Suppressor macrophage (primary cell): ENCODE data around the gene PKNOX2.
"Not testable (repeated sequence)": the region's sequence is repeated elsewhere in the genome, so short reads cannot be mapped to it uniquely, and the experiment has no call there.

Experiments
- DNase-seq, 4 experiments: peaks; one replicate each; pipeline ENCODE4 v3.0.0-alpha.2; 2020 to 2022

PKNOX2 gene

DNA sequence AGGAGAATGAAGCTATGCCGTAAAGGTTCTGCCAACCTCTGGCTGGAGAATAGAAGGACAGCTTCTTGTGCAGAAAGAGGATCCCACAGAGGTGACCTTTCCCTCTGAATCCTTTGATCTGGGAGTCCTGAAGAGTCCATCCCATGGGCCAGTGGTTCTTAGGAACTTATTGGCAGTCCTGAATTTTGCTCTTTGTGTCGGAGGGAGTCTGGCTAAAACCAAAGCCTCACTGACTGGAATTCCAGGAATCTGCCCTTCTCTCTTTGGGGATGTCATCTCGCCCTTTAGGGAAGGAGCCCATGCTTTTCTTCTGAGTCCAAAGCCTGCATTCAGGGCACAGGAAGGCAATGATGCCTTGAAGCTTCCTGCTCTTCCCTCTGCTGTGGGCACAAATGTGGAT, 45.5 kb downstream of the PKNOX2 start:
- DNase-seq = no peak

GRCh38 chr11:125211191-125211947, 46.8 kb downstream of the PKNOX2 start:
- DNase-seq = no peak

DNA sequence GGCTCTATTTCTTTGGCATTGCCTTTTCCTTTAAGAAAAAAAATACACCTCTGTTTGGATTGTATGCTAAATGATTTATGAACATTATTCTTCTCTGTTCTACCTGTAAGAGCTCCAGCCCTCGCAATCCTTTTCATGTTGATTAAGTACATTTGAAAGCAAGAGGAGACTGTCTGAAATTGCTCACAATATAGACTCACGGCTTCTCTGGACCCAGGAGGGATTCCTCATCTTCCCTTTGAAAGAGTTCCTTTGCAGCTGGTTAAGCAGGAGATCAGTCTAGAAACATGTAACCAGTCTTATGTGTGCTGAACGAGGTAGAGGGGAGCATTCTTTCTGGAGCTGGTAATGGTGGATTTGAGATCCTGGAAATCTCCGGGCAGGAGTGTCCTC, 47.4 kb downstream of the PKNOX2 start:
- no peak for DNase-seq

DNA sequence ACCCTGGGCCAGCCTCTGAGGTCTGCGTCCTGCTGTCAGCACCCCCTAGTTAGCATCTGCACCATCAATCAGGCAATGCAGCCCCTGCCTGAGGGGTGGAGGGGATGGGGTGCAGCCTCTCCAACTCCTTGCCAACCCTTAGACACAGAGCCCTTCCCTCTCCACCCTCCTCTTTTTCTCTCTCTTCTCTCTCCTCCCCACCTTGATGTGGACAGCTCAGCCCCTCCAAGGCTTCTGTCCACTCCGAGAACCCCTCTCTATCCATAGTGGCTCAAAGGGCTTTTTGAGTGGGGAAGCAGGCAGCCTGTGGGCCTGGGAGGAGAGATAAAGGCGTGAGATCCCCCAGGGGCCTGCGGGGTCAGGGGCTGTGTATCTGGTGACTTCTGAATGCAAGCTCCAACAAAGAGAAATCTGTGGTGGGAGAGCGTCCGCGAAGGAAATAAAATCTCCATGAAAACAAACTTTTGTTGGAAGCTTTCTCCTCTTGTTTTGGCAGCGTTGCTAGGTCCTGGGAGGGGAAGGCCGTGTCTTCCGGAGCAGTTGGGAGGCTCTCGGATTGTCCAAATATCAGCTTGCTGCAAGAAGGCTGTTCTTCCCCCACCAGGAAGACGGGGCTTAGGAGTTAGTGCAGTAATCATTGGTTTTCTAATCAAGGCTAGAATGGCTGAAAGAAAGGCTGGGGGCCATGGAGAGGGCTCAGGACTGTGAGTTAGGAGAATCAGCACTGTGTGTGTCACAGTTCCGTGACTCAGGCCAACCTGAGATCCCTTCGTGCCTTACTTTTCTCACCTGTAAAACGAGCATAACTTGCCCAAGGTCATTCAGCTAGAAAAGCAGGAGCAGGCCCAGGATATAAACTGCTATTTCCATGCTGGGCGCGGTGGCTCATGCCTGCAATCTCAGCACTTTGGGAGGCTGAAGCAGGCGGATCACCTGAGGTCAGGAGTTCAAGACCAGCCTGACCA, 50.3 kb downstream of the PKNOX2 start:
- DNase-seq = no peak

DNA sequence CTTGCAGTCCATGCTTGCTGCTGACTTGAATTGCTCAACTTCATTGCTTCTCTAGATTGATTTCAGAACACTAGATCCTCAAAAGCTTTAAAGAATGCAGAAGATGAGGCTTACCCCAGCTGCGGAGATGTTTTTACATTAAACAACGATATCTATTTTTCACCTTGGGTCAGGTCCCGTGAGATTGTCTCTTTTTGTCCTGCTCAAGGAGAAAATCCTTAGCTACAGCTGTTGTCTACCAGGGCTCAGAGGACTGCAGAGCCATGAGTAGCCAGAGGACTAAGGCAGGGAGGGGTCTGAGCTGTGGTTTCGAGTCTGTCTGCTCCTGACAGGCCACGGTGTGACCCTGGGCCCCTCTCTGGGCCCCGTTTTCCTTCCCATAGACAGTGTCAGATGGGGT, 51.4 kb downstream of the PKNOX2 start:
- no peak for DNase-seq

DNA sequence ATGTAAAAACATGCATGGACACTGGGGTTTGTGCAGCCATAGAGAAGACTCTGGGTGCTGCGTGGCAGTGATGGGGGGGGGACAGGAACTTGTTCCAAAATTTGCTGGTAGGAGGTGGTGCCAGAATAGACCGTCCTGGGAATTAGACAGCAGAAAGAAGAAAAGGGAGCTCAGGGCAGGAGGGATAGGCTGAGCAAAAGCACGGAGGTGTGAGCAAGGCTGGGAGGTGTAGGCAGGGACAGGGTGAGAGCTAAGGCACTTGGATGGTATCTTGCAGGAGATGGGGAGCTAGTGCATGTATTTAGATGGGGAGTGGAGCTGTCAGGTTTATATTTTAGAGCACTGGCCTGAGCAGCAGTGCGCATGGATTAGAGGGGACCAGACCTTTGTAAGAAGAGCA, 53.8 kb downstream of the PKNOX2 start:
- DNase-seq = no peak

GRCh38 chr11:125221461-125221860, 56.9 kb downstream of the PKNOX2 start:
- DNase-seq = no peak

DNA sequence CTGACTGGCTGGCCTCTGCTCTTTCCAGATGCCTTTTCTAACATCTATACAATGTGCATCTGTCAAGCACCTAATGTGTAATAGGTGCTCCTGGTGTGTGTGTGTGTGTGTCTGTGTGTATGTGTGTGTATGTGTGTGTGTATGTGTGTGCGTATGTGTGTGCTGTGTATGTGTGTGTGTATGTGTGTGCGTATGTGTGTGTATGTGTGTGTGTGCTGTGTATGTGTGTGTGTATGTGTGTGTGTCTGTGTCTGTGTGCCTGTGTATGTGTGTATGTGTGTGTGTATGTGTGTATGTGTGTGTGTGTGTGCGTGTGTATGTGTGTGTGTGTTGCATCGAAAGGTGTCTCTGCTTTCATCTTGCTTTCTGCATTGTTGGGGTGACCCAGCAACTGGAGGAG, 57.9 kb downstream of the PKNOX2 start:
- no peak for DNase-seq

DNA sequence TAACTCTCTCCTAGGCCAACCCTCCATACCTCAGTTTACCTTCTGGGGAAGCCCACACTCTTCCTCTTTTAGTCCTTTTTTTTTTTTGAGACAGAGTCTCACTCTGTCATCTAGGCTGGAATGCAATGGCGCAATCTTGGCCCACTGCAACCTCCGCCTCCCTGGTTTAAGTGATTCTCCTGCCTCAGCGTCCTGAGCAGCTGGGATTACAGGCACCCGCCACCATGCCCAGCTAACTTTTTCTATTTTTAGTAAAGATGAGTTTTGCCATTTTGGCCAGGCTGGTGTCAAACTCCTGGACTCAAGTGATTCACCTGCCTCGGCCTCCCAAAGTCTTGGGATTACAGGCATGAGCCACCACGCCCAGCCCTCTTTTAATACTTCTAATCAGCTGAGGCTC, 58.6 kb downstream of the PKNOX2 start:
- not testable (repeated sequence) for DNase-seq

DNA sequence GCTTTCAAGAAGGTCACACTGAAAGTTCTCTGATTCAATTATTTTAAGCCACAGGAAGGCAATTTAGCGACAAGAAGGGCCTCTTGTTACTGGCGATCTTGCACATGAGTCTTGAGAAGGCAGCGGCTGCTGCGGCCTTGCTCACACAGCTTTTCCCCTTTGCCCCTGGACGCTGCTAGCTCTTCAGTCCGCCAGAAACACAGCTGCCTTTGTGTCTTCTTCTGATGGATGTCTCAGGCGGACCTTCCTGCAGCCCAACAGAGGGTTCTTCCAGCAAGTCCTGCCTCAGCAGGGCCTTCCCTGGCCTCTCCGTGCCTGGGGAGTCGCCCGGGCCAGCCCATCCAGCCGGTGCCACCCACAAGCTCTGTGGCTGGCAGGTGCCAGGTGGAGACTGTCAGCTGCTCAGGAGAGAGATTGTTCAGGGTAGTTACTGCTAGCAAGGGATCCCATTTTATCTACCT, 59.4 kb downstream of the PKNOX2 start:
- DNase-seq = no peak

GRCh38 chr11:125224391-125225021, 60.0 kb downstream of the PKNOX2 start:
- peak; percentile 9 to 20 (median 14) for DNase-seq

GRCh38 chr11:125225401-125225800, 60.9 kb downstream of the PKNOX2 start:
- no peak for DNase-seq

DNA sequence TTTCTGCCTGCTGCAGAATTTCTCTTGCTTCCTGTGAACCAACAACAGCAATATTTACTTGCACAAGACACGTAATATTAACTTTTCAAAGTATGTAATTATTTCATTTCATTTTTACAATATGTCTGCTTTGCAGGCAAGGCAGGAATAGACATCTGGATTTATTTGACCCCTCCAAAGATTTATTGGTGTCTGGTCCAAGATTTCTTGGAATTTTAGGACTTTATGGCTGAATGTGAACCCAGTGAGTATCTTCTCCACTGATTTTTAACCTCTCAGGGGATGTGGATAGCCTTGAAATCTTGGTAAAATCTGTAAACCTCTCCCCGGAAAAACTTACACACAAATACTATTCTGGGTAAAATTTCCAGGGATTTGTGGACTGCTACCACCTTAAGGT, 61.5 kb downstream of the PKNOX2 start:
- no peak for DNase-seq

- DNase-seq = no peak
Measured at GRCh38 chr11:125226706-125227105, 62.2 kb downstream of the PKNOX2 start.

- DNase-seq = no peak
Measured at GRCh38 chr11:125227151-125227550, 62.6 kb downstream of the PKNOX2 start.

- no peak for DNase-seq
Measured at GRCh38 chr11:125228445-125228844, 63.9 kb downstream of the PKNOX2 start.

DNA sequence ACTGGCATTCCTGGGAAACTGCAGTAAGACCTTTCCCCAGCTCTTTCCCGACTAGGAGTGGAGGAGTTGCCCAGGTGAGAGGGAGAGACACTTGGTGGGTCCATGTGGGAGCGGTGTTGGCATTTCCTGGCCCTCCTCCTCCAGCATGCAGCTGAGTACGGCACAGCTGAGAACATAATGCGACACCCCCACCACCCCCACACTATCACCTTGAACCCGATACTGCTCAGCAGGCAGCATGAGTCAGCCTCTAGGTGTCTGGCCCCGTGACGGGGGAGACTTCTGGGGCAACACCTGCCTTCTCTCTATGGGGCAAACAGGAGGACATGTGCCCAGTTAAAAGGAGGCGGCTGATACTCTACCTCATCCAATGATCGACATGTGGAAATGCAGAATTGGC, 64.4 kb downstream of the PKNOX2 start:
- DNase-seq = no peak

DNA sequence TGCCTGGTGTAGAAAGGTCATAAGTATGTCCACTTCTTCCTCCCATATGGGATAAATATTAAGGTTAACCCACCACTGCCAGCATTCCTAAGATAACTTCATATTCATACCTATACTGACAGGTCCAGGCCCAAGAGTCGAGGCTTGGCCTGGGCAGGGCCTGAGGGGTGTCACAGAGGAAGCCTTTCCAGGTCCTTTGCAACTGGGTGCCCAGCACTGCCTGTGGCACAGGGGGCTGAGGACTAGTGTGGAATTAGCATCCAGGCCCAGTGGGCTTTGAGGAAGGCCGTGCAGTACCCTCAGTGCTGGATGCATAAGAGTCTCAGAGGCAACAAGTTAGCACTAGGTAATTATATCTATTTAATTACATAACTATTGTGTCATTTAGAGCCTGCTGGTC, 65.4 kb downstream of the PKNOX2 start:
- no peak for DNase-seq

DNA sequence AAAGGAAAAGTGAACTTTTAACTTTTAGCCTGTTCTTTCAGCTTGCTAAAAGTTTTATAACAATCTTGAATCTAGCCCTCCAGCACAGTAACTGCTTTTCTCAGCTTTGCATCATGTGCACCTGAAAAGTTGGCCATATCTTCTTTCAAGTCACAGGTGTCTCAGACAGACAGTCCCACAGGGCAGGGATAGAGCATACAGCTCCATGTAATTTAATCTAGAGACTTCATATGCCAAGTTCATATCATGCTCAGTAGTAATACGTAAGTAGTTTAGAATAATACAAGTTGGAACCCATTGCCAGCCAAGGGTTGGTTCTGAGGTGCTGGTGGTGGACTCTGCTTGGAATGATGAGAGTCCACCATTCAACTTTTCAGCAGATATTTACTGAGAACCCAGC, 68.6 kb downstream of the PKNOX2 start:
- no peak for DNase-seq

GRCh38 chr11:125233736-125234275, 69.3 kb downstream of the PKNOX2 start:
- DNase-seq = no peak

DNA sequence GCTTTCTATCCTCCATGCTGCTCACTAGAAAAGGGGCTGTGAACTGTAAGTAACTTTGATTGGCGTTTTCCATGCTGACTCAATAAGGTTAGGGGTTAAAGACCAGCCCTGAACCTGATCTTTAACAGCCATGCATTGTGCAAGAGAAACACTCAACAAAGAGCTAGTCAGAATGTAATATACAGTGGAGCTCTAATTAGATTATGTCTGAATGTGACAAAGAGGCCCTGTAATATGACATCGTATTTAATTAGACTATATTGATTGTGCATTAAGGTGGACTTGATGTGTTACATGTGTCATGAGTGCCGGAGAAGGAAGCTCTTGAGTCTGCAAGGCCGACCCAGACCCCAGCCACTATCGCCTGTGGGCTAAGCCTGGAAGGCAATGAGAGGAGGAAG, 70.5 kb downstream of the PKNOX2 start:
- DNase-seq = no peak

GRCh38 chr11:125236072-125236825, 71.7 kb downstream of the PKNOX2 start:
- DNase-seq = no peak
